Activated naive CD4-positive, alpha-beta T cell treated with anti-CD3 and anti-CD28 coated beads, Interleukin-2, amount 50 U/mL, for 72 hours (primary cell): Measurements from ENCODE around the gene KIAA1549. TPM values are rescaled to one million over a fixed set of nuclear protein-coding genes. Genes with fewer than 3 reads are reported as not detected.
A peak's percentile ranks its signal among the peaks of the same experiment; 100 is the strongest.
"Not testable (repeated sequence)": the region's sequence is repeated elsewhere in the genome, so short reads cannot be mapped to it uniquely, and the experiment has no call there.

Experiments
- ATAC-seq, 2 donors: fragments of 150-1000 bp; cut with Tn5 transposase; 2 replicates each; pipeline ENCODE4 v1.10.0; 2021; ENCODE audit warnings: mild to moderate bottlenecking in 2 of 2, moderate library complexity in 2 of 2
- DNase-seq, 2 donors: peaks; one replicate each; pipeline ENCODE4 v3.0.0; 2021 to 2022; ENCODE audit warnings: low spot score in 2 of 2
- H3K27ac Mint-ChIP-seq, 2 donors: one replicate each; pipeline ENCODE4 v1.8.0; 2022; ENCODE audit warnings: mild to moderate bottlenecking in 2 of 2, mixed read lengths in 2 of 2
- H3K36me3 Mint-ChIP-seq, 2 donors: one replicate each; pipeline ENCODE4 v1.8.0; 2022; ENCODE audit warnings: mixed read lengths in 2 of 2
- H3K9me3 Mint-ChIP-seq, 2 donors: one replicate each; pipeline ENCODE4 v1.8.0; 2022; ENCODE audit warnings: mixed read lengths in 2 of 2
- total RNA-seq, 2 donors: library from RNA; stranded (reverse); gene quantifications; one replicate each; pipeline ENCODE4 v1.2.3, GENCODE V29; 2022

The KIAA1549 gene
- total RNA-seq, 2 donors from 2014 or later: 1.1 to 1.2 TPM

DNA sequence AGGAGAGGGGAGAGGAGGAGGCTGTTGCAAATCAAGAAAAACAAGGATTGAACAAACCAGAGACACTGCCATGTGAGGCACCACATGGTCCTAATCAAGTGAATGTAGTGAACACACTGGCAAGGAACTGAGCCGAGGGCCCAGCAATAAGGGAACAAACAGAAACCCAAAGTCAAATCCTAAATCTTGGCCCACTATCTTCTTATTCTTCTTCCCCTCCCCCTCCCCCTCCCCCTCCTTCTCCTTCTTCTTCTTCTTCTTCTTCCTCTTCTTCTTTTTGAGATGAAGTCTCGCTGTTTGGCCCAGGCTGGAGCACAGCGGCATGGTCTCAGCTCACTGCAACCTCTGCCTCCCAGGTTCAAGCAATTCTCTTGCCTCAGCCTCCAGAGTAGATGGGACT lies 24.0 kb downstream of the KIAA1549 start:
- DNase-seq (no peak), ATAC-seq (no peak)
- Mint-ChIP-seq H3K9me3 (peaks cover 0 to 4% of the 10 kb centered on the region in 2 donors), H3K27ac (no peak overlapping the region), H3K36me3 (no peaks in the 10 kb centered on the region)

DNA sequence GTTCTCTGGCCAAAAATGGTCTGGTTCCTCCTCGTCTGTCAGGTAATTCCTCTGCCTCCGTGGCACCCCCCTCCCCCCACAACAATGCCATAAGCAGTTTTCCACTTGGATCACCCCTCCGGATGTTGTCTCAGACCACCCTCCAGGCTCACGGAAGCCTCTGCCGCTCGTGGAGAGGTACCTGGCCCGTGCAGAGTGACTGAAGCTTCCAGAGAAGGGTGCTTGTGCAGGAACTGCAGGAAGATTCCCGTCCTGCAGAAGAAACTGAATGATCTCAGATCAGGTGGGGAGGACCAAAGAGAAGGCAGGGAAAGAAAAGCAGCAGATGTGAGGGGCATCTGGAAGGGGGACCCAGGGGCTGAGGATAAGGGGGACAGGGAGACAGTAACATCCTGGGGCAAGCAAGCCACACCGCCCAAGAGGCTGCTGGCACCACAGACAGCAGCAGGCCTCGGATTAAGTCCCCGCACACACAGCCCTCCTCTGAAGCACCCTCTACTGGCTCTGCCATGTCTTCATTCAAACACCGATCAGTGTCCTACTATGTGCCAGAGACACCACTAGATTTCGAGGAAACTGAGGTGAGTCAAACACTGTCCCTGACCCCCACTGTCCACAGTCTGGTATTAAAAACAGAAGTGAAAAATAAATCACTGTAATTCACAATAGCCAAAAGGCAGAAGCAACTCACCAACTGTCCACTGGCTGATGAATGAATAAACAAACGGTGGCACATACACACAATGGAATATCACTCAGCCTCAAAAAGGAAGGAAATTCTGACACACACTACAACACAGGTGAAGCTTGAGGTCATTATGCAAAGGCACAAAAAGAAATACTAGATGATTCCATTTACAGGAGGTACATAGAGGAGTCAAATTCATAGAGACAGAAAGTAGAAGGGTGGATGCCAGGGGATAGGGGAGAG lies 26.4 kb downstream of the KIAA1549 start:
- Mint-ChIP-seq H3K9me3 (peaks cover 0 to 4% of the 10 kb centered on the region in 2 donors), H3K27ac (no peak overlapping the region), H3K36me3 (no peaks in the 10 kb centered on the region)
- ATAC-seq (no peak), DNase-seq (no peak)

DNA sequence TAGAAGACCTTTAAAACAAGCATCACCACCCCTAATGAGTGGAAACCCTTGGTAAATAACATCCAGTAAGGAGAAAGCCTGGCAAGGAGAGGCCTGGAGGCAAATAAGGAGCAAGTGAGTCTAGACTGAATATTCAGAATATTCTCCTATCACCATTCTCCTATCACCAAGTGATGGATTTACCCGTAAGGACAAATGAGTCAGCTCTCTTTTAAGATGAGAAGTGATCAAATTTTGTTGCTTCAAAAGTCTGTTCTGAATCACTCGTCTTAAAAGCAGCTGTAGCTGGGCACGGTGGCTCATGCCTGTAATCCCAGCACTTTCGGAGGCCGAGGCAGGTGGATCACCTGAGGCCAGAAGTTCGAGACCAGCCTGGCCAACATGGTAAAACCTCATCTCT lies 28.4 kb downstream of the KIAA1549 start:
- Mint-ChIP-seq H3K27ac (no peak overlapping the region), H3K9me3 (peaks cover 0 to 4% of the 10 kb centered on the region in 2 donors), H3K36me3 (no peaks in the 10 kb centered on the region)
- DNase-seq (no peak), ATAC-seq (no peak)

DNA sequence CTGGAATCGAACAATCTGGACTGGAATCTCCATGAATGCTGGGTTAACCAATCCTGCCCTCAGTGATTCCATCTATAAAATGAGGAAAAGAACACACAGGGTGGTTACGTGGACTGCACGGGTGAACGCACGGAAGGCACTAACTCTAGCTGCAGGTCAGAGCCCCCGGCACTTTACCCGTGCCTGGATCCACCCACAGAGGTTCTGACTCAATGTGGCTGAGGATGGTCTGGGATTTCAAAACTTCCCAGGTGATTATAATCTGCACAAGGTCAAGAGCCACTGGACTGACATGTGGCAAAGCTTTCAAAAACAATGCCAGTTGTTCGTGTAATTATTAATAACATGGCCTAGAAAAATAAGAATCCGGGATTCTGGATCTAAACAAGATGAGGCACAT lies 29.2 kb downstream of the KIAA1549 start:
- H3K36me3 Mint-ChIP-seq: no peaks in the 10 kb centered on the region

DNA sequence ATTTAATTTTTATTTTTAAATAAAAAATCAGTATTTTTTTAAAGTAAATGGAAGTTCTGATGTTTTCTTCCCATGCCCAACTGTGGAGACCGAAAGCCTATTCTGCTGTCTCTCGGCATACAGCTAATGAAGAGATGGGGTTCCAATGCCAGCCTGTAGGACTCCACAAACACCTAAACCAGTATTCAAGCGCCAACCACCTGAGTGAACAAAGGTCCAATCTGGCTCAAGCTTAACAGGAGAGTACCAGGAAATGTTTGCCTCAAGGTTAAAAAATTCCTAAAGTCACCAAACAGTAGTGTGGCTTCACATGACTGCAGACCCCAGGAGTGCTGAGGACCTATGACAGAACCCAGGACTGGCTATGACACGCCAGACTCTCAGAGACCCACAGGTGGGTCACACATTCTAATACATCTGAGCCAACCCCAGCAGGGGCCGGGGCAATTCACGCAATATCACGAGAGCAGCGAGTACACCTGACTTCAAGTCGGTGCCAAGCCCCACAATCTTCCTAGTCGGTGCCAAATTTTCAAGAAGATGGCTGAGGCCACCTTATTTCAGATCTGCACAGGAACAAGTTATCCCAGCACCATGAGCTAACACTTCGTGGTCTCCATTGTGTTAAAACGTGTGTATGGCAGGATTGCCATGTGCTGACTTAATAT lies 31.6 kb downstream of the KIAA1549 start:
- Mint-ChIP-seq H3K9me3 (no peaks in the 10 kb centered on the region), H3K36me3 (no peaks in the 10 kb centered on the region), H3K27ac (no peak overlapping the region)
- ATAC-seq (no peak), DNase-seq (no peak)

More for the DNA sequence above, 29.2 kb downstream of the KIAA1549 start:
- Mint-ChIP-seq H3K27ac (no peak overlapping the region), H3K9me3 (peaks cover 0 to 4% of the 10 kb centered on the region in 2 donors)
- no peak for DNase-seq
- ATAC-seq: no peak

DNA sequence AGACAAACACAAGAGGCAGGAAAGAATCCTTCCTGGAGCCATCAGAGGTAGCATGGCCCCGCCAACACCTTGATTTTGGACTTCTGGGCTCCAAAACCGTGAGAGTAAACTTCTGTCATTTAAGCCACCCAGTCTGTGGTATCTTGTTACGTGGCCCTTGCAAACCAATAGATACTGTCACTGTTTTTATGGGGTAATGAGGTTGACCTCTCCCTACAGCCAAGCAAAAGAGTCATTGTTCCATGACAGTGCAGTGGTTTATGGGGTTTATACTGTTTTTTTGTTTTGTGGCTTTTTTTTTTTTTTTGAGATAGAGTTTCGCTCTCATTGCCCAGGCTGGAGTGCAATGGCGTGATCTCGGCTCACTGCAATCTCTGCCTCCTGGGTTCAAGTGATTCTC lies 32.8 kb downstream of the KIAA1549 start:
- H3K36me3 Mint-ChIP-seq: no peaks in the 10 kb centered on the region
- no peak overlapping the region for H3K27ac Mint-ChIP-seq
- ATAC-seq (peak in 1 of 2 donors; percentile 64), DNase-seq (no peak)
- H3K9me3 Mint-ChIP-seq: no peaks in the 10 kb centered on the region

DNA sequence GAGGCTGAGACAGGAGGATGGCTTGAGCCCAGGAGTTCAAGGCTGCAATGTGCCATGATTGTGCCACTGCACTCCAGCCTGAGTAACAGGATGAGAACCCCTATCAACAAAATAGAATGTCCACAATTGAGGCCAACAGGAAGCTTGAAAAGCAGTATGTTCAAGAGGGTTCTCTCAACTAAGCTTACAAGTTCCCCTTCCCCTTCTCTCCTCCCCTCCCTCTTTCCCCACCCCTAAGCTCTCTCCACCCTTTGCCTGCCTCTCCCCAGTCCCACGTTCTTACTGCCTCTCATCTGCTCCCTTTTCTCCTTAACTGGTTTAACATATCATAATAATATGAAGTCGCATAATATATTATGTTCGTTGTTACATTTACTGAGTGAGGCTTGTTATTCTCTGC lies 35.4 kb downstream of the KIAA1549 start:
- Mint-ChIP-seq H3K27ac (no peak overlapping the region), H3K36me3 (no peaks in the 10 kb centered on the region), H3K9me3 (no peaks in the 10 kb centered on the region)
- no peak for DNase-seq
- ATAC-seq: no peak

DNA sequence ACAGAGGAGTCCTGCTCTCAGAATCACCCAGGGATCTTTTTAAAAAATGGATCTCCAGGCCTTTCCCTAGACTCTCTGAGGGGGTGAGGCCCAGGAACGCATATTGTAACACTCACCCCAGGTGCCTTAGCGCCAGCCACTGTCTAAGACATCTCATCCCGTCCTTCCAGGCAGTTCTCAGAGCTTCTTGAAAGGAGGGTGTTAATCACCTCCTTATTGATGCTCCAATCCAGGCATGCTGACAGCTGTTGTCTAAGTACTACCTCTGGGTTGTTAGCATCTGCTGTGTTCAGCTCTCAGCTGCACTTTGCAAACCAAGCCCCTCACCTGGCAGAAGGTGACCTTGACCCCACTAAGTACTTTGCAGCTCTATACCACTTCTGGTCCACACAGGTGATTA lies 36.0 kb downstream of the KIAA1549 start:
- DNase-seq: no peak
- no peak for ATAC-seq
- H3K36me3 Mint-ChIP-seq: no peaks in the 10 kb centered on the region
- H3K27ac Mint-ChIP-seq: no peak overlapping the region
- H3K9me3 Mint-ChIP-seq: no peaks in the 10 kb centered on the region

DNA sequence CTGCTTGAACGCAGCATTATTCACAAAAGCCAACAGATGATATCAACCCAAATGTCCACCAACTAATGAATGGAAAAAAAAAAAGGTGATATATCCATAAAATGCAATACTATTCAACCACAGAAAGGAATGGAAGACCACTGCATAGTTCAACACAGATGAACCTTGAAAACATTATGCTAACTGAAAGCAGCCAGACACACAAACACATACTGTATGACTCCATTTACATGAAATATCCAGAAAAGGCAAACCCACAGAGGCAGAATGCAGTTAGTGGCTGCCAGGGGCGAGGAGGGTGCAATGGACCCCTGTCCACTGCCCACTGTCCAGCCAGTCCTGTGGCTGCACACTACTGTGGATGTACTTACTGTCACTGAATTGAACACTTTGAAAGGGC lies 36.6 kb downstream of the KIAA1549 start:
- ATAC-seq (no peak), DNase-seq (no peak)
- Mint-ChIP-seq H3K27ac (no peak overlapping the region), H3K36me3 (no peaks in the 10 kb centered on the region), H3K9me3 (no peaks in the 10 kb centered on the region)

DNA sequence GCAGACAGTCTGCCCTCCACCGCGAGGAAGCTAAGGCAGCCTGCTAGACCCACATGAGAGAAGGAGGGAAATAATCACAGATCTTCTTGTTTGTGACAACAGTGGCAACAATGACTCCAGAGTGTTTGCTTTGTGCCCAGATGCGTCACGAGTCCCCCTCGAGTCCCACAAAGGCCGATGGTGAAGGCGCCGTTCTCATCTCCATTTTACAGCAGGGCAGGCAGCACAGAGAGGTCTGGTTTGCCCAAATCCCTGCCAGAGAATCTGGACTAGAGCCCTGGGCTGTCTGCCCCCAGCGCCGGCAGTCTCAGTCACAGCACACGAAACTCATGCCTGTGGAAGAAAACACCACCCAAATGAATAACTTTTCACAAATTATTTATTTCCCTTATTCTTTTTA lies 38.1 kb downstream of the KIAA1549 start:
- ATAC-seq: no peak

DNA sequence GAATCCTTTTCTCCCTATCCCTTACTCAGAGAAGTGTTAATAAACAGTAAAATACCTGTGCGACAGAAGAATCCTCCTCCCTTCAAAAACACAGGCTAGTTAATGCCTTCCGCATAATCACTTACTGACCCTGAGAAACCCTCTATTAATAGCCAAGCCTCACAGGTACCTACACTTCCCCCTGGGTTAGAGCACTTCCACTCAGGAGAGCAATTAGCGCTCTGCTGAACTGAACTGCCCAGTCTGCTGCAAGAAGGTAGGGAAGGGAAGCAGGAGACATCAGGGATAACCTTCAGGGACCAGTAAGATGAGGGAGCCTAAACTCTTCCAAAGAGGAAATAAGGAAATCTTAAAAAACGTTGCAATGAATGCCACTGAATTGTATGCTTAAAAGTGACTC lies 39.6 kb downstream of the KIAA1549 start:
- ATAC-seq (no peak), DNase-seq (no peak)
- no peaks in the 10 kb centered on the region for H3K36me3 Mint-ChIP-seq
- no peaks in the 10 kb centered on the region for H3K9me3 Mint-ChIP-seq
- H3K27ac Mint-ChIP-seq: no peak overlapping the region

More for the DNA sequence above, 38.1 kb downstream of the KIAA1549 start:
- no peak overlapping the region for H3K27ac Mint-ChIP-seq
- H3K9me3 Mint-ChIP-seq: no peaks in the 10 kb centered on the region
- no peaks in the 10 kb centered on the region for H3K36me3 Mint-ChIP-seq
- DNase-seq: no peak

DNA sequence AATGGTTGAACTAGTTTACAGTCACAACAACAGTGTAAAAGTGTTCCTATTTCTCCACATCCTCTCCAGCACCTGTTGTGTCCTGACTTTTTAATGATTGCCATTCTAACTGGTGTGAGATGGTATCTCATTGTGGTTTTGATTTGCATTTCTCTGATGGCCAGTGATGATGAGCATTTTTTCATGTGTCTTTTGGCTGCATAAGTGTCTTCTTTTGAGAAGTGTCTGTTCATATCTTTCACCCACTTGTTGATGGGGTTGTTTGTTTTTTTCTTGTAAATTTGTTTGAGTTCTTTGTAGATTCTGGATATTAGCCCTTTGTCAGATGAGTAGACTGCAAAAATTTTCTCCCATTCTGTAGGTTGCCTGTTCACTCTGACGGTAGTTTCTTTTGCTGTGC lies 40.6 kb downstream of the KIAA1549 start:
- ATAC-seq, H3K36me3 Mint-ChIP-seq, H3K27ac Mint-ChIP-seq, H3K9me3 Mint-ChIP-seq, DNase-seq: not testable (repeated sequence)

DNA sequence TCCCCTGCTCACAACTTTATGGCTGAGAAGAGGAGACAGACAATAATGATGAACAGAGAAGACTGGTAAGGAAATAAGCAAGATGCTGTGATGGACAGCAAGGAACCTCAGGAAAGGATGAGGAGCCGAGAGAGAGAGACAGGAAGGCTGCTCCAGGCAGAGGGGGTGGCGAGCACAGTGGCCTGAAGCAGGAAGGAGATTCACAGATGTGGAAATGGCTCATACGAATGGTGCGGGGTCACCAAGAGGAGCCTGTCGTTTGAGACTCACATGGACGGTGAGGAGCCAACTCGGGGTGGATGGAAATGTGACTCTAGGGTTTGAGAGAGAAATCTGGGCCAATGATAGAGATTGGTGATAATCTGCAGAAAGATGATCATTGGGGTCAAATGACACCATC lies 43.7 kb downstream of the KIAA1549 start:
- DNase-seq (no peak), ATAC-seq (no peak)
- Mint-ChIP-seq H3K36me3 (no peaks in the 10 kb centered on the region), H3K9me3 (no peaks in the 10 kb centered on the region), H3K27ac (no peak overlapping the region)

DNA sequence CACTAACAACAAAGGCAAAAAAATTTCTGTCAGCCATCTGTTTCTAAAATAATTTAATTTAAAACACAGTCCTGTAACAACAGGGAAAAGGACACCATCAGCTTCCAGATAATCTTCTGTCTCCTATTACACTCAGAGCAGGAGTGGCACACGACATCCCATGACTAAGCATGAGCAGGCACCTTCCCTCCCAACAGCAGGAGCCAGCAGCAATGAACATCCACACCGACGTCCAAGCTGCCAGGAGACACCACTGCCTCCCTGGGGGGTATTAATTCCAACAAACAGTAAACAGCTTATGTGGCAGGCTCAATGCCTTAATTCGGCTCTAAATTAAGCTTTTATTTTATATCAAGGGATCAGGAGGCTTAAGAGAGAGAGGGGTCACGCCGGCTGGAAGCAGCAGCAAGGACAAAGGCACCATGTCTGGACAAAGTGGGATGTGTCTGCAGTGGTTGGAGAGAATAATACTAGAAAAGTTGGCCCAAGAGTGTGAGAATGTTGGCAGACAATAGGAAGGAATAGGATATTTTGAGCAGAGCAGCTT lies 45.7 kb downstream of the KIAA1549 start:
- no peak for ATAC-seq
- DNase-seq: no peak
- H3K27ac Mint-ChIP-seq: no peak overlapping the region
- no peaks in the 10 kb centered on the region for H3K9me3 Mint-ChIP-seq
- no peaks in the 10 kb centered on the region for H3K36me3 Mint-ChIP-seq

DNA sequence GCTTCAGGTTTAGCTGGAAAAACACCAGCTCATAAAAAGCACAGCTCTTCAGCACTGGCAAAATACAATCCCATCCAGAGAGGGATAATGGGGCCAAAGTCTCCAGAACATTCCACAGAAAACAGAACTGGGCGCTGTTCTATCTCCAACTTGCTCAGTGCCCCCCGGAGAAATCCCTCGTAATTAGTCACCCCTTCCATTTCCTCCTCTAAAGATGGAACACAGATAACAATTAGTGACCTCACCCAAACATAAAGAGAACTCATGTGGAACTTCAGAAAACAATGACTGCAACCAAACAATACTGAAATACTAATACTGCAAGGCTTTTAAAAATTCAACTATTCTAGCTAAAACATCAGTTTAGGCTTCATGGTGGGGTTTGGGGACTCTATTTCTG lies 46.3 kb downstream of the KIAA1549 start:
- Mint-ChIP-seq H3K9me3 (no peaks in the 10 kb centered on the region), H3K27ac (no peak overlapping the region), H3K36me3 (no peaks in the 10 kb centered on the region)
- ATAC-seq: no peak
- DNase-seq: no peak

DNA sequence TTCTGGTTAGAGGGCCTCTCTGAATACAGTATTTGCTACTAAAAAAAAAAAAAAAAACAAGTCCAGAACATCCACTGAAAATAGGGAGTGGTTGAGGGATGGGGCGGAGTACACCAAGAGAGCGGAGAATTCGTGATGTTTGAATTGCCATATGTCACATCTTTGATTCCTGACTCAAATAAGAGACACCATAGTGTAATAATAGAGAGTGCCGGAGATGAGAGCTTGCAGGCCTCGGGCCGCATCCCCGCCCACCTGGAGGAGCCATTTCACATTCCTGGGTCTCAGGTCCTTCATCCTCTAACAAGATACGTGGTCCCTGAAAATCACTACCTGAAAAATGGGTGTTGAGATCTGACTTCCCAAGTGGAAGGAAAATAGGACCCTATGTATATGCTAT lies 46.8 kb downstream of the KIAA1549 start:
- Mint-ChIP-seq H3K36me3 (no peaks in the 10 kb centered on the region), H3K27ac (no peak overlapping the region), H3K9me3 (no peaks in the 10 kb centered on the region)
- DNase-seq: no peak
- no peak for ATAC-seq

DNA sequence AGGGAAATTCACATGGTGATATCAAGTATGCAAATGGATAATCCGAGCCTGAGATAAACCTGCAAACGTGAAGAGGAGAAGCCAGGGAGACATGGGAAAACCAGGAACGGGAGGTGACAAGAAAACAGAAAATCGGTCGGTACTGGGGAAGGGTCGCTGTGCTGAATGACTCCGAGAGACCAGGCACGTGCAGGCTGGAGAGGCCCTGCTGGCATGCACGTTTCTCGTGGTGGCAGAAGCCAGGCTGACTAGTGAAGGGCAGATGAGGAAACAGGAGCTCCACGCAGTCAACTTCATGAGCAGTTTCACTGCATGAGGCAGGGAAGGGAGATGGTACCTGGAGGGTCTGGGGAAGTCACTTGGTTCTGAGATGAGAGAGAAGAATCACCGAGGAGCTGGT lies 48.3 kb downstream of the KIAA1549 start:
- H3K9me3 Mint-ChIP-seq: no peaks in the 10 kb centered on the region
- DNase-seq: no peak
- no peak for ATAC-seq
- H3K27ac Mint-ChIP-seq: no peak overlapping the region
- no peaks in the 10 kb centered on the region for H3K36me3 Mint-ChIP-seq
